ENCODE measurements around the gene SMIM38.

GRCh38 chr11:69194956-69195355 is 39.2 kb downstream of the SMIM38 start:
- TF ChIP-seq EP300 (IDR thresholded peaks at IDR 0.05; ENCODE audit: borderline replicate concordance in 1 of 2, low read depth in 1 of 2, low read length in 1 of 2) (no peak), PBX3 (IDR thresholded peaks at IDR 0.05) (no peak), POLR2AphosphoS5 (IDR thresholded peaks at IDR 0.05; ENCODE audit: low read depth, low read length) (no peak), TAF1 (IDR thresholded peaks at IDR 0.05; ENCODE audit: borderline replicate concordance, low read depth, low read length) (no peak), FOXM1 (IDR thresholded peaks at IDR 0.05; ENCODE audit: low read depth) (no peak), SMC3 (IDR thresholded peaks at IDR 0.05; ENCODE audit: low read depth, low read length) (no peak), FOXJ3 (CRISPR knock-in tag; IDR thresholded peaks at IDR 0.05) (no peak), YY1 (IDR thresholded peaks at IDR 0.05; ENCODE audit: low read depth) (no peak)
- TF ChIP-seq, protein P1, sequence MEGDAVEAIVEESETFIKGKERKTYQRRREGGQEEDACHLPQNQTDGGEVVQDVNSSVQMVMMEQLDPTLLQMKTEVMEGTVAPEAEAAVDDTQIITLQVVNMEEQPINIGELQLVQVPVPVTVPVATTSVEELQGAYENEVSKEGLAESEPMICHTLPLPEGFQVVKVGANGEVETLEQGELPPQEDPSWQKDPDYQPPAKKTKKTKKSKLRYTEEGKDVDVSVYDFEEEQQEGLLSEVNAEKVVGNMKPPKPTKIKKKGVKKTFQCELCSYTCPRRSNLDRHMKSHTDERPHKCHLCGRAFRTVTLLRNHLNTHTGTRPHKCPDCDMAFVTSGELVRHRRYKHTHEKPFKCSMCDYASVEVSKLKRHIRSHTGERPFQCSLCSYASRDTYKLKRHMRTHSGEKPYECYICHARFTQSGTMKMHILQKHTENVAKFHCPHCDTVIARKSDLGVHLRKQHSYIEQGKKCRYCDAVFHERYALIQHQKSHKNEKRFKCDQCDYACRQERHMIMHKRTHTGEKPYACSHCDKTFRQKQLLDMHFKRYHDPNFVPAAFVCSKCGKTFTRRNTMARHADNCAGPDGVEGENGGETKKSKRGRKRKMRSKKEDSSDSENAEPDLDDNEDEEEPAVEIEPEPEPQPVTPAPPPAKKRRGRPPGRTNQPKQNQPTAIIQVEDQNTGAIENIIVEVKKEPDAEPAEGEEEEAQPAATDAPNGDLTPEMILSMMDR (IDR thresholded peaks at IDR 0.05) = no peak
- TF ChIP-seq, protein P2, sequence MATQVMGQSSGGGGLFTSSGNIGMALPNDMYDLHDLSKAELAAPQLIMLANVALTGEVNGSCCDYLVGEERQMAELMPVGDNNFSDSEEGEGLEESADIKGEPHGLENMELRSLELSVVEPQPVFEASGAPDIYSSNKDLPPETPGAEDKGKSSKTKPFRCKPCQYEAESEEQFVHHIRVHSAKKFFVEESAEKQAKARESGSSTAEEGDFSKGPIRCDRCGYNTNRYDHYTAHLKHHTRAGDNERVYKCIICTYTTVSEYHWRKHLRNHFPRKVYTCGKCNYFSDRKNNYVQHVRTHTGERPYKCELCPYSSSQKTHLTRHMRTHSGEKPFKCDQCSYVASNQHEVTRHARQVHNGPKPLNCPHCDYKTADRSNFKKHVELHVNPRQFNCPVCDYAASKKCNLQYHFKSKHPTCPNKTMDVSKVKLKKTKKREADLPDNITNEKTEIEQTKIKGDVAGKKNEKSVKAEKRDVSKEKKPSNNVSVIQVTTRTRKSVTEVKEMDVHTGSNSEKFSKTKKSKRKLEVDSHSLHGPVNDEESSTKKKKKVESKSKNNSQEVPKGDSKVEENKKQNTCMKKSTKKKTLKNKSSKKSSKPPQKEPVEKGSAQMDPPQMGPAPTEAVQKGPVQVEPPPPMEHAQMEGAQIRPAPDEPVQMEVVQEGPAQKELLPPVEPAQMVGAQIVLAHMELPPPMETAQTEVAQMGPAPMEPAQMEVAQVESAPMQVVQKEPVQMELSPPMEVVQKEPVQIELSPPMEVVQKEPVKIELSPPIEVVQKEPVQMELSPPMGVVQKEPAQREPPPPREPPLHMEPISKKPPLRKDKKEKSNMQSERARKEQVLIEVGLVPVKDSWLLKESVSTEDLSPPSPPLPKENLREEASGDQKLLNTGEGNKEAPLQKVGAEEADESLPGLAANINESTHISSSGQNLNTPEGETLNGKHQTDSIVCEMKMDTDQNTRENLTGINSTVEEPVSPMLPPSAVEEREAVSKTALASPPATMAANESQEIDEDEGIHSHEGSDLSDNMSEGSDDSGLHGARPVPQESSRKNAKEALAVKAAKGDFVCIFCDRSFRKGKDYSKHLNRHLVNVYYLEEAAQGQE (IDR thresholded peaks at IDR 0.05; ENCODE audit: low read depth, low read length) = no peak

All from SK-N-SH (cell line).